ENCODE results near the gene SCN11A. TPM values are rescaled to one million over a fixed set of nuclear protein-coding genes. Genes with fewer than 3 reads are reported as not detected.
"Not testable (repeated sequence)": the region's sequence is repeated elsewhere in the genome, so short reads cannot be mapped to it uniquely, and the experiment has no call there.

SCN11A gene
- total RNA-seq, 1 donor from 2014 or later, result not detected

- no peak overlapping the region for H3K4me3 ChIP-seq (ENCODE audit: low read depth, low read length)
- TF ChIP-seq, protein P1, sequence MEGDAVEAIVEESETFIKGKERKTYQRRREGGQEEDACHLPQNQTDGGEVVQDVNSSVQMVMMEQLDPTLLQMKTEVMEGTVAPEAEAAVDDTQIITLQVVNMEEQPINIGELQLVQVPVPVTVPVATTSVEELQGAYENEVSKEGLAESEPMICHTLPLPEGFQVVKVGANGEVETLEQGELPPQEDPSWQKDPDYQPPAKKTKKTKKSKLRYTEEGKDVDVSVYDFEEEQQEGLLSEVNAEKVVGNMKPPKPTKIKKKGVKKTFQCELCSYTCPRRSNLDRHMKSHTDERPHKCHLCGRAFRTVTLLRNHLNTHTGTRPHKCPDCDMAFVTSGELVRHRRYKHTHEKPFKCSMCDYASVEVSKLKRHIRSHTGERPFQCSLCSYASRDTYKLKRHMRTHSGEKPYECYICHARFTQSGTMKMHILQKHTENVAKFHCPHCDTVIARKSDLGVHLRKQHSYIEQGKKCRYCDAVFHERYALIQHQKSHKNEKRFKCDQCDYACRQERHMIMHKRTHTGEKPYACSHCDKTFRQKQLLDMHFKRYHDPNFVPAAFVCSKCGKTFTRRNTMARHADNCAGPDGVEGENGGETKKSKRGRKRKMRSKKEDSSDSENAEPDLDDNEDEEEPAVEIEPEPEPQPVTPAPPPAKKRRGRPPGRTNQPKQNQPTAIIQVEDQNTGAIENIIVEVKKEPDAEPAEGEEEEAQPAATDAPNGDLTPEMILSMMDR (IDR thresholded peaks at IDR 0.05; ENCODE audit: insufficient read depth, low read length, severe bottlenecking), result no peak
- FAIRE-seq (no peak), DNase-seq (ENCODE audit: low read depth) (no peak)
- no peaks in the 10 kb centered on the region for H3K27me3 ChIP-seq (ENCODE audit: control insufficient read depth, insufficient read depth, low read length)
- no peaks in the 10 kb centered on the region for H3K36me3 ChIP-seq (ENCODE audit: control insufficient read depth, insufficient read depth, low read length)
Observed at GRCh38 chr3:39063143-39063542, 11.4 kb upstream of the SCN11A start.

GRCh38 chr3:39062180-39062579, 10.4 kb upstream of the SCN11A start:
- no peaks in the 10 kb centered on the region for H3K27me3 ChIP-seq (ENCODE audit: control insufficient read depth, insufficient read depth, low read length)
- DNase-seq (ENCODE audit: low read depth) (no peak), FAIRE-seq (no peak)
- TF ChIP-seq, protein P1 (IDR thresholded peaks at IDR 0.05; ENCODE audit: insufficient read depth, low read length, severe bottlenecking), result no peak
- H3K4me3 ChIP-seq (ENCODE audit: low read depth, low read length), result no peak overlapping the region
- no peaks in the 10 kb centered on the region for H3K36me3 ChIP-seq (ENCODE audit: control insufficient read depth, insufficient read depth, low read length)

DNA sequence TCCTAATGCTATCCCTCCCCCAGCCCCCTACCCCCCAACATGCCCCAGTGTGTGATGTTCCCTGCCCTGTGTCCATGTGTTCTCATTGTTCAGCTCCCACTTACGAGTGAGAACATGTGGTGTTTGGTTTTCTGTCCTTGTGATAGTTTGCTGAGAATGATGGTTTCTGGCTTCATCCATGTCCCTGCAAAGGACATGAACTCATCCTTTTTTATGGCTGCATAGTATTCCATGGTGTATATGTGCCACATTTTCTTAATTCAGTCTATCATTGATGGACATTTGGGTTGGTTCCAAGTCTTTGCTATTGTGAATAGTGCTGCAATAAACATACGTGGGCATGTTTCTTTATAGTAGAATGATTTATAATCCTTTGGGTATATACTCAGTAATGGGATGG, 9.5 kb upstream of the SCN11A start:
- H3K36me3 ChIP-seq (ENCODE audit: control insufficient read depth, insufficient read depth, low read length); H3K27me3 ChIP-seq (ENCODE audit: control insufficient read depth, insufficient read depth, low read length); H3K4me3 ChIP-seq (ENCODE audit: low read depth, low read length); DNase-seq (ENCODE audit: low read depth); FAIRE-seq: not testable (repeated sequence)

GRCh38 chr3:39056151-39056550, 4.4 kb upstream of the SCN11A start:
- DNase-seq (ENCODE audit: low read depth) (no peak), FAIRE-seq (no peak)
- Histone ChIP-seq H3K4me3 (ENCODE audit: low read depth, low read length) (no peak overlapping the region), H3K36me3 (ENCODE audit: control insufficient read depth, insufficient read depth, low read length) (no peaks in the 10 kb centered on the region), H3K27me3 (ENCODE audit: control insufficient read depth, insufficient read depth, low read length) (no peaks in the 10 kb centered on the region)
- TF ChIP-seq, protein P1 (IDR thresholded peaks at IDR 0.05; ENCODE audit: insufficient read depth, low read length, severe bottlenecking), result no peak

GRCh38 chr3:39053696-39054095, 2.0 kb upstream of the SCN11A start:
- Histone ChIP-seq H3K27me3 (ENCODE audit: control insufficient read depth, insufficient read depth, low read length) (no peaks in the 10 kb centered on the region), H3K4me3 (ENCODE audit: low read depth, low read length) (no peak overlapping the region), H3K36me3 (ENCODE audit: control insufficient read depth, insufficient read depth, low read length) (no peaks in the 10 kb centered on the region)
- DNase-seq (ENCODE audit: low read depth) (no peak), FAIRE-seq (no peak)
- TF ChIP-seq, protein P1 (IDR thresholded peaks at IDR 0.05; ENCODE audit: insufficient read depth, low read length, severe bottlenecking), result no peak

DNA sequence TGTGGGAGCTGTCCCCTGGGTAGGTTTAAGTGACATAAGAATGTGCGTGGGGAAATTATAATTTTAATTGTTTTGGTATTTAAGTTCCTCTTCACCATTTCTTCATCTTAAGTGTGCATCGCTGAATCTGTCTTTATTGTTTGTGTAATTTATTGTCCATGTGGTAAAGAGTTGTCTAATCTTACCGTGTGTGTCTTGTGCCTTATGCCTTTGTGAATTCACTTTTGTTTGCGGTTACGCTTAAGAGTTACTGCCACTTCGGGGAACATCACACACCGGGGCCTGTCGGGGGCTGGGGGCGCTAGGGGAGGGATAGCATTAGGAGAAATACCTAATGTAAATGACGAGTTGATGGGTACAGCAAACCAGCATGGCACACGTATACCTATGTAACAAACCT, 839 bp upstream of the SCN11A start:
- Histone ChIP-seq H3K36me3 (ENCODE audit: control insufficient read depth, insufficient read depth, low read length) (no peaks in the 10 kb centered on the region), H3K4me3 (ENCODE audit: low read depth, low read length) (peak overlapping the region; percentile 87), H3K27me3 (ENCODE audit: control insufficient read depth, insufficient read depth, low read length) (no peaks in the 10 kb centered on the region)
- DNase-seq (ENCODE audit: low read depth) (peak; percentile 7), FAIRE-seq (no peak)
- TF ChIP-seq, protein P1 (IDR thresholded peaks at IDR 0.05; ENCODE audit: insufficient read depth, low read length, severe bottlenecking), result no peak

All from bronchial epithelial cell (primary cell).